ENCODE data around the gene CYRIA. TPM values are rescaled to one million over a fixed set of nuclear protein-coding genes. Genes with fewer than 3 reads are reported as not detected.

CYRIA gene
- total and polyA plus RNA-seq, 4 donors, result 1.3 to 4.3 (median 2.4) TPM

- H3K27ac ChIP-seq (ENCODE audit: low read depth in 1 of 2, low read length in 2 of 2), result peak overlapping the region; percentile 51 to 63
- WGBS, result 84% methylated on average over 4 of the region's 4 CpGs
- H3K9me3 ChIP-seq (ENCODE audit: control insufficient read depth in 4 of 4, low read length in 3 of 4), result no peaks in the 10 kb centered on the region
- H3K27me3 ChIP-seq (ENCODE audit: control insufficient read depth in 4 of 4, insufficient read depth in 4 of 4, low read length in 3 of 4), result no peaks in the 10 kb centered on the region
- TF ChIP-seq YY1 (IDR thresholded peaks at IDR 0.05) (peak; percentile 17), ATF3 (IDR thresholded peaks at IDR 0.05) (no peak)
- no peak overlapping the region for H3K9ac ChIP-seq (ENCODE audit: low read depth in 1 of 2, low read length in 2 of 2)
- peaks cover 0 to 24% (median 0%) of the 10 kb centered on the region in 4 donors for H3K4me1 ChIP-seq (ENCODE audit: control insufficient read depth in 4 of 4, insufficient read depth in 4 of 4, low read length in 3 of 4)
- peaks cover 0 to 2% (median 0%) of the 10 kb centered on the region in 4 donors for H3K36me3 ChIP-seq (ENCODE audit: control insufficient read depth in 4 of 4, insufficient read depth in 3 of 4, low read depth in 1 of 4, low read length in 3 of 4)
- no peak for DNase-seq (ENCODE audit: low spot score)
- H3K4me3 ChIP-seq (ENCODE audit: low read depth in 1 of 3, low read length in 3 of 3), result no peak overlapping the region
Observed at GRCh38 chr2:16653799-16654198, 11.8 kb downstream of the CYRIA start.

GRCh38 chr2:16653083-16653375, 12.6 kb downstream of the CYRIA start:
- Histone ChIP-seq H3K9ac (ENCODE audit: low read depth in 1 of 2, low read length in 2 of 2) (no peak overlapping the region), H3K4me3 (ENCODE audit: low read depth in 1 of 3, low read length in 3 of 3) (no peak overlapping the region), H3K27me3 (ENCODE audit: control insufficient read depth in 4 of 4, insufficient read depth in 4 of 4, low read length in 3 of 4) (no peaks in the 10 kb centered on the region), H3K9me3 (ENCODE audit: control insufficient read depth in 4 of 4, low read length in 3 of 4) (no peaks in the 10 kb centered on the region), H3K27ac (ENCODE audit: low read depth in 1 of 2, low read length in 2 of 2) (peak overlapping the region; percentile 51 to 63), H3K4me1 (ENCODE audit: control insufficient read depth in 4 of 4, insufficient read depth in 4 of 4, low read length in 3 of 4) (peaks cover 0 to 24% (median 0%) of the 10 kb centered on the region in 4 donors), H3K36me3 (ENCODE audit: control insufficient read depth in 4 of 4, insufficient read depth in 3 of 4, low read depth in 1 of 4, low read length in 3 of 4) (peaks cover 0 to 2% (median 0%) of the 10 kb centered on the region in 4 donors)
- no peak for DNase-seq (ENCODE audit: low spot score)
- TF ChIP-seq YY1 (IDR thresholded peaks at IDR 0.05) (no peak), CTCF (IDR thresholded peaks at IDR 0.05; ENCODE audit: low read depth, low read length, missing input control) (no peak), SP1 (IDR thresholded peaks at IDR 0.05) (peak; percentile 29), RXRA (IDR thresholded peaks at IDR 0.05) (peak; percentile 66 to 79), NR2F2 (IDR thresholded peaks at IDR 0.05) (peak; percentile 96)
- WGBS, result 50% methylated on average over 2 of the region's 2 CpGs

GRCh38 chr2:16652296-16653082, 13.1 kb downstream of the CYRIA start:
- WGBS, result 73% methylated on average over 8 of the region's 8 CpGs
- Histone ChIP-seq H3K9ac (ENCODE audit: low read depth in 1 of 2, low read length in 2 of 2) (no peak overlapping the region), H3K36me3 (ENCODE audit: control insufficient read depth in 4 of 4, insufficient read depth in 3 of 4, low read depth in 1 of 4, low read length in 3 of 4) (peaks cover 0 to 2% (median 0%) of the 10 kb centered on the region in 4 donors), H3K27ac (ENCODE audit: low read depth in 1 of 2, low read length in 2 of 2) (peak overlapping the region; percentile 3 to 63), H3K4me3 (ENCODE audit: low read depth in 1 of 3, low read length in 3 of 3) (no peak overlapping the region), H3K9me3 (ENCODE audit: control insufficient read depth in 4 of 4, low read length in 3 of 4) (no peaks in the 10 kb centered on the region), H3K4me1 (ENCODE audit: control insufficient read depth in 4 of 4, insufficient read depth in 4 of 4, low read length in 3 of 4) (peaks cover 0 to 24% (median 0%) of the 10 kb centered on the region in 4 donors), H3K27me3 (ENCODE audit: control insufficient read depth in 4 of 4, insufficient read depth in 4 of 4, low read length in 3 of 4) (no peaks in the 10 kb centered on the region)
- DNase-seq (ENCODE audit: low spot score), result no peak
- TF ChIP-seq FOXA1 (IDR thresholded peaks at IDR 0.05) (no peak), JUND (IDR thresholded peaks at IDR 0.05) (no peak), SP1 (IDR thresholded peaks at IDR 0.05) (no peak), ATF3 (IDR thresholded peaks at IDR 0.05) (no peak), YY1 (IDR thresholded peaks at IDR 0.05) (no peak), HNF4G (IDR thresholded peaks at IDR 0.05) (no peak), NR2F2 (IDR thresholded peaks at IDR 0.05) (no peak), HNF4A (conservative IDR thresholded peaks at IDR 0.05) (no peak), REST (IDR thresholded peaks at IDR 0.05) (no peak), TAF1 (conservative IDR thresholded peaks at IDR 0.05) (no peak), RXRA (IDR thresholded peaks at IDR 0.05) (no peak), RAD21 (IDR thresholded peaks at IDR 0.05) (no peak), CTCF (IDR thresholded peaks at IDR 0.05; ENCODE audit: low read depth, low read length, missing input control) (no peak), ZBTB33 (IDR thresholded peaks at IDR 0.05) (no peak), MAX (IDR thresholded peaks at IDR 0.05) (no peak), FOXA2 (IDR thresholded peaks at IDR 0.05) (no peak)

Measured in liver (tissue), 9 donors.